Measurements from ENCODE around the gene POTED. TPM values are rescaled to one million over a fixed set of nuclear protein-coding genes. Genes with fewer than 3 reads are reported as not detected.
"Not testable (repeated sequence)": the region's sequence is repeated elsewhere in the genome, so short reads cannot be mapped to it uniquely, and the experiment has no call there.

The POTED gene
- polyA plus RNA-seq (2013, experiment 1 of 2; ENCODE audit: insufficient read length), result not detected
- polyA plus RNA-seq (2013, experiment 2 of 2; ENCODE audit: insufficient read length), result not detected

- not testable (repeated sequence) for DNase-seq
These were observed at the start of gene POTED for GRCh38 chr21:13609477-13609876. TSS of gene POTED (plus strand) at chr21:13609777. CDS start at chr21:13610229, 452 bp downstream.

GRCh38 chr21:13650101-13650500 is 40.5 kb downstream of the POTED start:
- DNase-seq, result not testable (repeated sequence)

- not testable (repeated sequence) for DNase-seq
These were observed 42.2 kb downstream of the POTED start for GRCh38 chr21:13651746-13652145.

Measured in fibroblast of skin of abdomen (primary cell).